ENCODE results near the gene PLET1. TPM values are rescaled to one million over a fixed set of nuclear protein-coding genes. Genes with fewer than 3 reads are reported as not detected.

The PLET1 gene
- total and polyA plus RNA-seq, 9 of the 15 experiments (the other 6 are each of a cell fraction or from before 2014, with no cell fraction given), result not detected

- no peak for TF ChIP-seq RBM39 (optimal IDR thresholded peaks at IDR 0.05; ENCODE audit: low read depth, low read length)
- TF ChIP-seq ZNF695 (CRISPR knock-in tag; IDR thresholded peaks at IDR 0.05), result no peak
- no peak for TF ChIP-seq CEBPZ (IDR thresholded peaks at IDR 0.05; ENCODE audit: borderline replicate concordance, low read depth, low read length)
- TF ChIP-seq KHSRP (IDR thresholded peaks at IDR 0.05), result no peak
- TF ChIP-seq MEIS2 (IDR thresholded peaks at IDR 0.05; ENCODE audit: partially characterized antibody), result peak; percentile 49
- no peak for TF ChIP-seq TRIM28 (IDR thresholded peaks at IDR 0.05)
- 0 out of 4 replicates have a peak, but pooled peaks of 1 of the 2 experiments have one; percentile 15 for TF ChIP-seq MNT (conservative IDR thresholded peaks at IDR 0.05)
- TF ChIP-seq IRF9 (tag; IDR thresholded peaks at IDR 0.05), result no peak
- TF ChIP-seq DPF2 (IDR thresholded peaks at IDR 0.05), result peak; percentile 32; the same call in 1 of the 2 replicates
- peak; percentile 15; the same call in 1 of the 2 replicates for TF ChIP-seq MYC (IDR thresholded peaks at IDR 0.05; ENCODE audit: low read depth, low read length)
- no peak for TF ChIP-seq MYC (CRISPR knock-in tag; IDR thresholded peaks at IDR 0.05; ENCODE audit: borderline replicate concordance, low read depth)
- no peak for TF ChIP-seq ZNF398 (CRISPR knock-in tag; IDR thresholded peaks at IDR 0.05)
Observed at GRCh38 chr11:112278803-112279202, 18.1 kb upstream of the PLET1 start (continued).
